LNCaP clone FGC (cell line): ENCODE results near the gene LIPT2.

Experiments
- DNase-seq: peaks from one replicate; pipeline ENCODE4 v3.0.0-alpha.2; 2011; ENCODE audit warnings: low read depth
- H3K4me3 ChIP-seq: 2 replicates; pipeline ENCODE4 v1.5.1; 2011; ENCODE audit warnings: mild to moderate bottlenecking, low read depth, low read length, control low read depth
- TF ChIP-seq, protein P1 (sequence below): IDR thresholded peaks from 2 replicates; pipeline ENCODE4 v1.5.1; 2012; ENCODE audit warnings: mild to moderate bottlenecking; ENCODE audit not compliant: control insufficient read depth, insufficient read depth; ENCODE audit errors: extremely low read depth

LIPT2 gene

GRCh38 chr11:74504100-74504691 is 10.7 kb upstream of the LIPT2 start:
- TF ChIP-seq, protein P1, sequence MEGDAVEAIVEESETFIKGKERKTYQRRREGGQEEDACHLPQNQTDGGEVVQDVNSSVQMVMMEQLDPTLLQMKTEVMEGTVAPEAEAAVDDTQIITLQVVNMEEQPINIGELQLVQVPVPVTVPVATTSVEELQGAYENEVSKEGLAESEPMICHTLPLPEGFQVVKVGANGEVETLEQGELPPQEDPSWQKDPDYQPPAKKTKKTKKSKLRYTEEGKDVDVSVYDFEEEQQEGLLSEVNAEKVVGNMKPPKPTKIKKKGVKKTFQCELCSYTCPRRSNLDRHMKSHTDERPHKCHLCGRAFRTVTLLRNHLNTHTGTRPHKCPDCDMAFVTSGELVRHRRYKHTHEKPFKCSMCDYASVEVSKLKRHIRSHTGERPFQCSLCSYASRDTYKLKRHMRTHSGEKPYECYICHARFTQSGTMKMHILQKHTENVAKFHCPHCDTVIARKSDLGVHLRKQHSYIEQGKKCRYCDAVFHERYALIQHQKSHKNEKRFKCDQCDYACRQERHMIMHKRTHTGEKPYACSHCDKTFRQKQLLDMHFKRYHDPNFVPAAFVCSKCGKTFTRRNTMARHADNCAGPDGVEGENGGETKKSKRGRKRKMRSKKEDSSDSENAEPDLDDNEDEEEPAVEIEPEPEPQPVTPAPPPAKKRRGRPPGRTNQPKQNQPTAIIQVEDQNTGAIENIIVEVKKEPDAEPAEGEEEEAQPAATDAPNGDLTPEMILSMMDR: no peak
- DNase-seq: no peak
- no peak overlapping the region for H3K4me3 ChIP-seq

- H3K4me3 ChIP-seq: no peak overlapping the region
- DNase-seq: no peak
- TF ChIP-seq, protein P1: no peak
Measured at GRCh38 chr11:74494916-74495315, 1.4 kb upstream of the LIPT2 start.

GRCh38 chr11:74493791-74494630 is 487 bp upstream of the LIPT2 start:
- TF ChIP-seq, protein P1: no peak
- peak overlapping the region; percentile 58 for H3K4me3 ChIP-seq
- DNase-seq: peak; percentile 21

DNA sequence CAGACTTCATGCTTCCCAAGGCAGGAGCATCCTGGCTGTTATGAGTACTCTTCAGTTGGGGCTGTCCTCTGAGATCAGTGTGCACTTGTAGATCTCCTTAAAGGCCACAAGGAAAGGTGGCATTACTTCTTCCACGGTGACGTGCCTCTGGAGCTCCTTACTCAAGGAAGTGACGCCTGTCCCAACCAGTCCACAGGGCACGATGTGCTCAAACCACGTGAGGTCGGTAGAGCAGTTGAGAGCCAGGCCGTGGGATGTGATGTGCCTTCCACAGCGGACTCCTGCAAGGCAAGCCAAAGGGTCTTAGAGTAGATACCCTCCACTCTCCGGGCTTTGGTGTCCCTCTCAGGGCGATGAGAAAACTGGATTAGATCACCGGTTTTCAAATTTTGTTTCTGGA is 1.4 kb downstream of the LIPT2 start:
- TF ChIP-seq, protein P1: no peak
- no peak for DNase-seq
- peak overlapping the region; percentile 58 for H3K4me3 ChIP-seq

GRCh38 chr11:74490941-74491340 is 2.6 kb downstream of the LIPT2 start:
- TF ChIP-seq, protein P1: no peak
- DNase-seq: no peak
- H3K4me3 ChIP-seq: no peak overlapping the region

GRCh38 chr11:74487875-74488274 is 5.6 kb downstream of the LIPT2 start:
- no peak overlapping the region for H3K4me3 ChIP-seq
- TF ChIP-seq, protein P1: no peak
- DNase-seq: no peak
